H1 (cell line): Measurements from ENCODE around the gene RFXANK. TPM values are rescaled to one million over a fixed set of nuclear protein-coding genes. Genes with fewer than 3 reads are reported as not detected.

Source experiments
- BRCA1 ChIP-seq: IDR thresholded peaks from 2 replicates; pipeline ENCODE4 v1.6.1; 2012; ENCODE audit warnings: low read depth, low read length, improper control_type of control experiment
- CHD1 ChIP-seq: IDR thresholded peaks from 2 replicates; pipeline ENCODE4 v1.6.1; 2012; ENCODE audit warnings: low read depth, low read length, improper control_type of control experiment
- CTBP2 ChIP-seq: IDR thresholded peaks from 2 replicates; pipeline ENCODE4 v1.7.0; 2011; ENCODE audit warnings: borderline replicate concordance, mild to moderate bottlenecking, moderate library complexity, mixed read lengths, low read length; ENCODE audit not compliant: insufficient read depth, insufficient read length
- GTF2F1 ChIP-seq: IDR thresholded peaks from 2 replicates; pipeline ENCODE4 v1.6.1; 2012; ENCODE audit warnings: low read depth, low read length, improper control_type of control experiment, borderline replicate concordance
- JUN ChIP-seq: IDR thresholded peaks from 2 replicates; pipeline ENCODE4 v1.6.1; 2011; ENCODE audit warnings: low read depth, mild to moderate bottlenecking, improper control_type of control experiment, low read length
- KDM1A ChIP-seq: fragments of 200-600, 300-600 bp; sonication (generic); IDR thresholded peaks from 2 replicates; pipeline ENCODE4 v1.7.1; 2016; ENCODE audit warnings: mild to moderate bottlenecking, low read length, borderline replicate concordance
- KDM5A ChIP-seq: fragments of 200-600 bp; IDR thresholded peaks from 2 replicates; pipeline ENCODE4 v1.7.1; 2012; ENCODE audit warnings: mild to moderate bottlenecking, low read length, inconsistent platforms, mixed read lengths
- NANOG ChIP-seq: IDR thresholded peaks from 2 replicates; pipeline ENCODE4 v1.6.1; 2011; ENCODE audit warnings: low read length, low read depth, mild to moderate bottlenecking, inconsistent platforms; ENCODE audit not compliant: insufficient read depth, poor library complexity, severe bottlenecking
- PHF8 ChIP-seq: fragments of 200-600 bp; sonication (generic); conservative IDR thresholded peaks from 2 replicates; pipeline ENCODE4 v1.7.1; 2012; ENCODE audit warnings: low read depth, mild to moderate bottlenecking, inconsistent platforms, low read length, moderate library complexity
- RAD21 ChIP-seq, 2 experiments: IDR thresholded peaks in 1 of 2; conservative IDR thresholded peaks in 1 of 2; 2 replicates each; pipeline ENCODE4 v1.6.1; 2011; ENCODE audit warnings: low read depth in 2 of 2, low read length in 2 of 2, improper control_type of control experiment in 1 of 2, inconsistent platforms in 1 of 2, mild to moderate bottlenecking in 1 of 2, moderate library complexity in 1 of 2
- RBBP5 ChIP-seq: IDR thresholded peaks from 2 replicates; pipeline ENCODE4 v1.7.1; 2012; ENCODE audit warnings: low read depth, mild to moderate bottlenecking, inconsistent platforms, low read length, moderate library complexity, borderline replicate concordance
- RXRA ChIP-seq: IDR thresholded peaks from 2 replicates; pipeline ENCODE4 v1.6.1; 2011; ENCODE audit warnings: low read depth, mild to moderate bottlenecking, low read length, moderate library complexity; ENCODE audit not compliant: insufficient read depth
- SIX5 ChIP-seq: IDR thresholded peaks from 2 replicates; pipeline ENCODE4 v1.6.1; 2011; ENCODE audit warnings: mild to moderate bottlenecking, low read depth, low read length
- SP1 ChIP-seq: IDR thresholded peaks from 2 replicates; pipeline ENCODE4 v1.6.1; 2011; ENCODE audit warnings: low read depth, low read length
- SP2 ChIP-seq: IDR thresholded peaks from 2 replicates; pipeline ENCODE4 v1.6.1; 2012; ENCODE audit warnings: mild to moderate bottlenecking, low read length, inconsistent platforms
- SUZ12 ChIP-seq: fragments of 200-600 bp; sonication (generic); IDR thresholded peaks from 2 replicates; pipeline ENCODE4 v1.6.1; 2012; ENCODE audit warnings: mild to moderate bottlenecking, inconsistent platforms, low read length, moderate library complexity, mixed read lengths
- TBP ChIP-seq: IDR thresholded peaks from 2 replicates; pipeline ENCODE4 v1.6.1; 2011; ENCODE audit warnings: low read depth, low read length, improper control_type of control experiment
- TEAD4 ChIP-seq: IDR thresholded peaks from 2 replicates; pipeline ENCODE4 v1.6.1; 2012; ENCODE audit warnings: low read depth, low read length, inconsistent platforms, mixed read lengths
- USF2 ChIP-seq: IDR thresholded peaks from 2 replicates; pipeline ENCODE4 v1.6.1; 2011; ENCODE audit warnings: low read length, improper control_type of control experiment
- YY1 ChIP-seq: IDR thresholded peaks from 2 replicates; pipeline ENCODE4 v1.6.1; 2011; ENCODE audit warnings: low read depth, mild to moderate bottlenecking, low read length
- polyA plus RNA-seq, 7 experiments: library from polyadenylated mRNA; depleted of rRNA in 3 of 7; stranded (reverse) in 5 of 7; unstranded in 2 of 7; fragments of >200 nt in 5 of 7; fragments of 200-250 nt in 2 of 7; gene quantifications; 1 replicate in 5 of 7; 2 replicates in 1 of 7; 4 replicates in 1 of 7; pipeline versions ENCODE4 v1.2.1 to v1.2.3, GENCODE V29; 2011 to 2013; ENCODE audit warnings: missing spikeins in 2 of 7, mixed read lengths in 2 of 7
- total RNA-seq: library from RNA; stranded (reverse); fragmentation: NEBNext Ultra II Directional; extraction: Animal tissue kit (Norgen Biotek cat#: 25700); gene quantifications from 2 replicates; pipeline ENCODE4 v1.2.1, GENCODE V29; 2021

The RFXANK gene
- total and polyA plus RNA-seq, 2 of the 8 experiments (the other 6 are each of a cell fraction or from before 2014, with no cell fraction given) = 72.9 to 87.5 TPM

GRCh38 chr19:19145684-19146608, 46.1 kb upstream of the RFXANK start (continued):
- TF ChIP-seq RBBP5 (no peak), KDM5A (no peak), SUZ12 (no peak), USF2 (no peak), SIX5 (no peak), PHF8 (no peak), SP2 (no peak), CTBP2 (no peak), CHD1 (no peak), RXRA (no peak), NANOG (no peak), TEAD4 (no peak), KDM1A (no peak), SP1 (no peak), GTF2F1 (no peak), BRCA1 (no peak; the same call in 1 of the 2 replicates), JUN (no peak), YY1 (no peak), RAD21 (IDR thresholded peaks at IDR 0.05 in 1 of 2, conservative IDR thresholded peaks at IDR 0.05 in 1 of 2; ENCODE audit: low read depth in 2 of 2, low read length in 2 of 2) (peak; percentile 93 to 94), TBP (no peak)
